H1 (cell line): ENCODE measurements around the gene MYO18A. TPM values are rescaled to one million over a fixed set of nuclear protein-coding genes. Genes with fewer than 3 reads are reported as not detected.
A peak's percentile ranks its signal among the peaks of the same experiment; 100 is the strongest.

ENCODE experiments used
- CTCF ChIA-PET: fragments of 300-600 bp; sonication (Branson Sonifier 250); formaldehyde crosslinking; loops from one replicate; lab custom pipeline; 2021; ENCODE audit not compliant: partially characterized antibody; lab: Charles Lee
- POLR2A ChIA-PET: fragments of 300-600 bp; sonication (Branson Sonifier 250); formaldehyde crosslinking; loops from one replicate; lab custom pipeline; 2021; ENCODE audit warnings: inconsistent platforms; ENCODE audit not compliant: partially characterized antibody; lab: Charles Lee
- DNase-seq, 2 experiments: peaks; one replicate each; pipeline versions ENCODE4 v3.0.0 to v3.0.0-alpha.2; 2010 to 2022; ENCODE audit warnings: low spot score in 2 of 2, low read depth in 1 of 2, mixed read lengths in 1 of 2
- FAIRE-seq: peaks from 2 replicates; lab custom pipeline; 2011; peaks lifted over from hg19 to GRCh38; lab: Jason Lieb, UNC
- H2AFZ ChIP-seq: 2 replicates; pipeline ENCODE4 v1.8.1; 2012; ENCODE audit warnings: low read length, inconsistent platforms
- H2AK5ac ChIP-seq: 2 replicates; pipeline ENCODE4 v1.6.1; 2013; ENCODE audit warnings: low read depth, low read length
- H2BK120ac ChIP-seq: replicated peaks from 2 replicates; pipeline ENCODE3; 2013; ENCODE audit warnings: low read depth, low read length, inconsistent platforms
- H2BK12ac ChIP-seq: 2 replicates; pipeline ENCODE4 v1.6.1; 2013; ENCODE audit warnings: low read depth, low read length
- H2BK15ac ChIP-seq: 2 replicates; pipeline ENCODE4 v1.6.1; 2013; ENCODE audit warnings: low read length
- H2BK20ac ChIP-seq: 2 replicates; pipeline ENCODE4 v1.6.1; 2013; ENCODE audit warnings: low read length
- H2BK5ac ChIP-seq: 2 replicates; pipeline ENCODE4 v1.6.1; 2013; ENCODE audit warnings: low read depth, low read length
- H3K14ac ChIP-seq: 2 replicates; pipeline ENCODE4 v1.6.1; 2013; ENCODE audit warnings: inconsistent platforms; ENCODE audit not compliant: insufficient read length
- H3K18ac ChIP-seq: 2 replicates; pipeline ENCODE4 v1.6.1; 2013; ENCODE audit warnings: low read length; ENCODE audit errors: extremely low read depth
- H3K23ac ChIP-seq: 2 replicates; pipeline ENCODE4 v1.6.1; 2013; ENCODE audit warnings: inconsistent platforms; ENCODE audit not compliant: insufficient read length
- H3K23me2 ChIP-seq: 2 replicates; pipeline ENCODE4 v1.6.1; 2013; ENCODE audit warnings: low read depth, low read length
- H3K27ac ChIP-seq: 2 replicates; pipeline ENCODE4 v1.6.1; 2011; ENCODE audit warnings: low read depth, low read length, inconsistent platforms
- H3K27me3 ChIP-seq, 4 experiments: replicated peaks in 1 of 4; 1 replicate in 1 of 4; 2 replicates in 3 of 4; pipeline versions ENCODE4 v1.6.1 to v1.8.1; 2011 to 2013; ENCODE audit warnings: low read length in 3 of 4, mild to moderate bottlenecking in 3 of 4, inconsistent platforms in 2 of 4, mixed read lengths in 2 of 4, moderate library complexity in 1 of 4; ENCODE audit not compliant: control insufficient read depth in 3 of 4, insufficient read depth in 3 of 4; ENCODE audit errors: extremely low read depth in 1 of 4
- H3K36me3 ChIP-seq, 4 experiments: 2 replicates each; pipeline versions ENCODE4 v1.6.1 to v1.8.1; 2011 to 2013; ENCODE audit warnings: mild to moderate bottlenecking in 4 of 4, low read length in 3 of 4, moderate library complexity in 2 of 4, control low read depth in 1 of 4, inconsistent platforms in 1 of 4; ENCODE audit not compliant: insufficient read depth in 4 of 4, control insufficient read depth in 2 of 4
- H3K4ac ChIP-seq: replicated peaks from 2 replicates; pipeline ENCODE3; 2013; ENCODE audit warnings: low read length, low read depth, mixed read lengths, inconsistent platforms; ENCODE audit not compliant: insufficient read length
- H3K4me1 ChIP-seq, 4 experiments: replicated peaks in 1 of 4; 1 replicate in 1 of 4; 2 replicates in 3 of 4; pipeline versions ENCODE4 v1.6.1 to v1.8.1; 2011 to 2013; ENCODE audit warnings: low read length in 3 of 4, inconsistent platforms in 2 of 4, mixed read lengths in 1 of 4; ENCODE audit not compliant: insufficient read depth in 4 of 4, control insufficient read depth in 3 of 4
- H3K4me2 ChIP-seq, 2 experiments: 2 replicates each; pipeline versions ENCODE4 v1.6.1 to v1.8.1; 2011 to 2013; ENCODE audit warnings: low read depth in 2 of 2, low read length in 2 of 2, control low read depth in 1 of 2, inconsistent platforms in 1 of 2, mild to moderate bottlenecking in 1 of 2; ENCODE audit not compliant: insufficient read depth in 1 of 2
- H3K4me3 ChIP-seq, 4 experiments: fragments of 200-600, 300-600 bp in 1 of 4; sonication (generic), shearing (Covaris generic), sonication (Bioruptor Twin) in 1 of 4; 2 replicates each; pipeline versions ENCODE4 v1.5.1 to v1.8.1; 2011 to 2016; ENCODE audit warnings: low read length in 4 of 4, low read depth in 3 of 4, control low read depth in 2 of 4, inconsistent platforms in 2 of 4, mild to moderate bottlenecking in 2 of 4, mixed read lengths in 1 of 4, moderate library complexity in 1 of 4; ENCODE audit not compliant: insufficient read depth in 2 of 4; ENCODE audit errors: extremely low read depth in 1 of 4
- H3K56ac ChIP-seq: replicated peaks from 2 replicates; pipeline ENCODE3; 2013; ENCODE audit warnings: low read depth, mild to moderate bottlenecking, mixed read lengths, low read length, inconsistent platforms; ENCODE audit not compliant: insufficient read length
- H3K79me1 ChIP-seq: 2 replicates; pipeline ENCODE4 v1.6.1; 2013; ENCODE audit warnings: low read depth, low read length, control low read depth
- H3K79me2 ChIP-seq, 2 experiments: 2 replicates each; pipeline versions ENCODE4 v1.6.1 to v1.8.1; 2012 to 2013; ENCODE audit warnings: low read length in 2 of 2, mild to moderate bottlenecking in 2 of 2, inconsistent platforms in 1 of 2; ENCODE audit not compliant: insufficient read depth in 2 of 2, control insufficient read depth in 1 of 2
- H3K9ac ChIP-seq, 4 experiments: replicated peaks in 1 of 4; 1 replicate in 1 of 4; 2 replicates in 3 of 4; pipeline versions ENCODE4 v1.6.1 to v1.8.1; 2011 to 2013; ENCODE audit warnings: low read depth in 3 of 4, low read length in 3 of 4, control low read depth in 2 of 4, mild to moderate bottlenecking in 2 of 4, moderate library complexity in 2 of 4, inconsistent platforms in 1 of 4; ENCODE audit errors: extremely low read depth in 1 of 4
- H3K9me3 ChIP-seq, 2 experiments: 2 replicates each; pipeline versions ENCODE4 v1.6.1 to v1.8.1; 2012 to 2013; ENCODE audit warnings: mild to moderate bottlenecking in 2 of 2, moderate library complexity in 2 of 2, control low read depth in 1 of 2, inconsistent platforms in 1 of 2, low read depth in 1 of 2, low read length in 1 of 2, mixed read lengths in 1 of 2; ENCODE audit not compliant: insufficient read depth in 2 of 2
- H4K20me1 ChIP-seq, 2 experiments: replicated peaks in 1 of 2; 2 replicates each; pipeline versions ENCODE3 to v1.8.1; 2011 to 2013; ENCODE audit warnings: inconsistent platforms in 2 of 2, low read length in 2 of 2, mild to moderate bottlenecking in 1 of 2; ENCODE audit not compliant: insufficient read depth in 2 of 2, control insufficient read depth in 1 of 2
- H4K5ac ChIP-seq: 2 replicates; pipeline ENCODE4 v1.6.1; 2013; ENCODE audit warnings: low read length, low read depth, mixed read lengths, inconsistent platforms; ENCODE audit not compliant: insufficient read length
- H4K8ac ChIP-seq: 2 replicates; pipeline ENCODE4 v1.8.0; 2013; ENCODE audit warnings: mild to moderate bottlenecking, moderate library complexity, low read length, inconsistent platforms; ENCODE audit not compliant: insufficient read depth; ENCODE audit errors: extremely low read depth
- H4K91ac ChIP-seq: replicated peaks from 2 replicates; pipeline ENCODE3; 2013; ENCODE audit warnings: low read length, mixed read lengths, inconsistent platforms; ENCODE audit not compliant: insufficient read length
- ASH2L ChIP-seq: fragments of 200-600, 300-600 bp; sonication (generic); IDR thresholded peaks from one replicate; pipeline ENCODE4 v1.7.1; 2017; ENCODE audit warnings: low read length
- BACH1 ChIP-seq: IDR thresholded peaks from 2 replicates; pipeline ENCODE4 v1.6.1; 2012; ENCODE audit warnings: low read length, improper control_type of control experiment
- EZH2 ChIP-seq: fragments of 200-600 bp; sonication (generic); IDR thresholded peaks from 2 replicates; pipeline ENCODE4 v1.7.1; 2012; ENCODE audit warnings: low read depth, mild to moderate bottlenecking, moderate library complexity, low read length, inconsistent platforms; ENCODE audit not compliant: severe bottlenecking
- JUN ChIP-seq: IDR thresholded peaks from 2 replicates; pipeline ENCODE4 v1.6.1; 2011; ENCODE audit warnings: low read depth, mild to moderate bottlenecking, improper control_type of control experiment, low read length
- PHF8 ChIP-seq: fragments of 200-600 bp; sonication (generic); conservative IDR thresholded peaks from 2 replicates; pipeline ENCODE4 v1.7.1; 2012; ENCODE audit warnings: low read depth, mild to moderate bottlenecking, inconsistent platforms, low read length, moderate library complexity
- RFX5 ChIP-seq: IDR thresholded peaks from 2 replicates; pipeline ENCODE4 v1.6.1; 2011; ENCODE audit warnings: low read depth, low read length, improper control_type of control experiment, borderline replicate concordance
- RXRA ChIP-seq: IDR thresholded peaks from 2 replicates; pipeline ENCODE4 v1.6.1; 2011; ENCODE audit warnings: low read depth, mild to moderate bottlenecking, low read length, moderate library complexity; ENCODE audit not compliant: insufficient read depth
- SAP30 ChIP-seq: fragments of 300-600 bp; sonication (generic); IDR thresholded peaks from 2 replicates; pipeline ENCODE4 v1.7.1; 2012; ENCODE audit warnings: low read length, moderate library complexity, mild to moderate bottlenecking, inconsistent platforms; ENCODE audit not compliant: insufficient read depth, insufficient replicate concordance
- SIX5 ChIP-seq: IDR thresholded peaks from 2 replicates; pipeline ENCODE4 v1.6.1; 2011; ENCODE audit warnings: mild to moderate bottlenecking, low read depth, low read length
- SRF ChIP-seq: IDR thresholded peaks from 2 replicates; pipeline ENCODE4 v1.6.1; 2011; ENCODE audit warnings: mild to moderate bottlenecking, low read depth, low read length, moderate library complexity
- TAF7 ChIP-seq: optimal IDR thresholded peaks from 2 replicates; pipeline ENCODE3; 2011; ENCODE audit warnings: low read depth, mild to moderate bottlenecking, inconsistent platforms, low read length, moderate library complexity, borderline replicate concordance
- TEAD4 ChIP-seq: IDR thresholded peaks from 2 replicates; pipeline ENCODE4 v1.6.1; 2012; ENCODE audit warnings: low read depth, low read length, inconsistent platforms, mixed read lengths
- WGBS, 2 experiments: shearing (Covaris generic) in 1 of 2; methylation state at CpG; one replicate each; pipeline versions ENCODE4 v1.1.6 to v1.1.7; 2013 to 2015; ENCODE audit warnings: low lambda C conversion rate in 2 of 2, mixed read lengths in 2 of 2, inconsistent platforms in 1 of 2, low coverage in 1 of 2, missing lambda C conversion rate in 1 of 2; ENCODE audit not compliant: insufficient replicate concordance in 2 of 2, insufficient coverage in 1 of 2, insufficient read length in 1 of 2; ENCODE audit errors: extremely low coverage in 1 of 2, missing lambda C conversion rate in 1 of 2; 5-methylcytosine and 5-hydroxymethylcytosine counted together
- polyA plus RNA-seq, 7 experiments: library from polyadenylated mRNA; depleted of rRNA in 3 of 7; stranded (reverse) in 5 of 7; unstranded in 2 of 7; fragments of >200 nt in 5 of 7; fragments of 200-250 nt in 2 of 7; gene quantifications; 1 replicate in 5 of 7; 2 replicates in 1 of 7; 4 replicates in 1 of 7; pipeline versions ENCODE4 v1.2.1 to v1.2.3, GENCODE V29; 2011 to 2013; ENCODE audit warnings: missing spikeins in 2 of 7, mixed read lengths in 2 of 7
- total RNA-seq: library from RNA; stranded (reverse); fragmentation: NEBNext Ultra II Directional; extraction: Animal tissue kit (Norgen Biotek cat#: 25700); gene quantifications from 2 replicates; pipeline ENCODE4 v1.2.1, GENCODE V29; 2021

MYO18A gene
- total and polyA plus RNA-seq, 2 of the 8 experiments (the other 6 are each of a cell fraction or from before 2014, with no cell fraction given) = 7.6 to 43.8 TPM

GRCh38 chr17:29154516-29155226 is 25.5 kb downstream of the MYO18A start:
- Histone ChIP-seq H3K9me3 (no peaks in the 10 kb centered on the region), H2BK120ac (no peak overlapping the region), H2BK15ac (peak overlapping the region; percentile 88; the same call in 1 of the 2 replicates), H4K8ac (no peak overlapping the region), H3K23me2 (no peaks in the 10 kb centered on the region), H4K20me1 (peaks cover 0 to 11% of the 10 kb centered on the region in 2 experiments), H3K18ac (peak overlapping the region; percentile 51; the same call in 1 of the 2 replicates), H3K9ac (no peak overlapping the region; a peak in 1 of 7 replicates), H3K27me3 (no peaks in the 10 kb centered on the region), H2BK5ac (peak overlapping the region; percentile 94), H3K36me3 (no peaks in the 10 kb centered on the region), H3K27ac (no peak overlapping the region), H3K4me2 (no peak overlapping the region), H3K56ac (no peak overlapping the region), H2BK20ac (0 out of 2 replicates have a peak overlapping the region, but pooled peaks have one; percentile 41), H3K79me1 (peaks cover 5% of the 10 kb centered on the region), H3K79me2 (peaks cover 0 to 12% of the 10 kb centered on the region in 2 experiments; a peak in 1 of 4 replicates), H4K5ac (no peak overlapping the region), H3K23ac (no peak overlapping the region), H3K14ac (no peak overlapping the region), H3K4me3 (no peak overlapping the region), H4K91ac (peak overlapping the region; percentile 83), H2AK5ac (peak overlapping the region; percentile 78), H3K4me1 (peaks cover 6 to 20% (median 15%) of the 10 kb centered on the region in 4 experiments), H2AFZ (no peak overlapping the region), H2BK12ac (peak overlapping the region; percentile 97; the same call in 1 of the 2 replicates), H3K4ac (no peak overlapping the region)
- 90% methylated on average over 11 of the region's 11 CpGs; no CpG with 5 or more reads in 1 of the 2 experiments for WGBS, 2 experiments
- DNase-seq = no peak
- ChIA-PET POLR2A (interaction anchor here (0.7 to 3.2 kb wide), 5 partner anchors 13 to 53 kb away, joined by 3 to 12 read pairs (median 3); no protein-coding TSS in a partner anchor), CTCF (interaction anchor here (0.8 to 34.4 kb wide), 4 partner anchors 9 to 58 kb away, joined by 4 to 731 read pairs (median 175); partner anchors contain the start of gene MYO18A)
- FAIRE-seq = no peak
- no peak for TF ChIP-seq BACH1
- TF ChIP-seq RFX5 = no peak
- TF ChIP-seq RXRA = no peak
- no peak for TF ChIP-seq JUN
- no peak for TF ChIP-seq PHF8
- TF ChIP-seq TAF7 = no peak
- TF ChIP-seq EZH2 = no peak
- TF ChIP-seq ASH2L = no peak
- TF ChIP-seq SIX5 = no peak
- no peak for TF ChIP-seq SAP30
- no peak for TF ChIP-seq SRF
- TF ChIP-seq TEAD4 = no peak
